Nephron progenitor cell (in vitro differentiated cells): Measurements from ENCODE around the gene PCDHGB1.
"Not testable (repeated sequence)": the region's sequence is repeated elsewhere in the genome, so short reads cannot be mapped to it uniquely, and the experiment has no call there.

Experiments used
- DNase-seq: peaks from one replicate; pipeline ENCODE4 v3.0.0; 2021
- H3K27ac Mint-ChIP-seq: 2 replicates; pipeline ENCODE4 v1.8.0; 2021; ENCODE audit warnings: mild to moderate bottlenecking, moderate library complexity, mixed read lengths
- H3K27me3 Mint-ChIP-seq: 2 replicates; pipeline ENCODE4 v1.8.0; 2021; ENCODE audit warnings: mild to moderate bottlenecking, low read depth, mixed read lengths; ENCODE audit not compliant: poor library complexity
- H3K36me3 Mint-ChIP-seq: 2 replicates; pipeline ENCODE4 v1.8.0; 2021; ENCODE audit warnings: low read depth, mixed read lengths
- H3K4me1 Mint-ChIP-seq: 2 replicates; pipeline ENCODE4 v1.8.0; 2021; ENCODE audit warnings: mixed read lengths
- H3K4me3 Mint-ChIP-seq: 2 replicates; pipeline ENCODE4 v1.8.0; 2021; ENCODE audit warnings: mild to moderate bottlenecking, moderate library complexity, mixed read lengths
- H3K9me3 Mint-ChIP-seq: 2 replicates; pipeline ENCODE4 v1.8.0; 2021; ENCODE audit warnings: mild to moderate bottlenecking, moderate library complexity, mixed read lengths
- TF ChIP-seq, protein P1 (sequence below): fragments of 200-600 bp; sonication (generic); IDR thresholded peaks from 2 replicates; pipeline ENCODE4 v1.5.0; 2021; ENCODE audit warnings: antibody characterized with exemption

The PCDHGB1 gene

DNA sequence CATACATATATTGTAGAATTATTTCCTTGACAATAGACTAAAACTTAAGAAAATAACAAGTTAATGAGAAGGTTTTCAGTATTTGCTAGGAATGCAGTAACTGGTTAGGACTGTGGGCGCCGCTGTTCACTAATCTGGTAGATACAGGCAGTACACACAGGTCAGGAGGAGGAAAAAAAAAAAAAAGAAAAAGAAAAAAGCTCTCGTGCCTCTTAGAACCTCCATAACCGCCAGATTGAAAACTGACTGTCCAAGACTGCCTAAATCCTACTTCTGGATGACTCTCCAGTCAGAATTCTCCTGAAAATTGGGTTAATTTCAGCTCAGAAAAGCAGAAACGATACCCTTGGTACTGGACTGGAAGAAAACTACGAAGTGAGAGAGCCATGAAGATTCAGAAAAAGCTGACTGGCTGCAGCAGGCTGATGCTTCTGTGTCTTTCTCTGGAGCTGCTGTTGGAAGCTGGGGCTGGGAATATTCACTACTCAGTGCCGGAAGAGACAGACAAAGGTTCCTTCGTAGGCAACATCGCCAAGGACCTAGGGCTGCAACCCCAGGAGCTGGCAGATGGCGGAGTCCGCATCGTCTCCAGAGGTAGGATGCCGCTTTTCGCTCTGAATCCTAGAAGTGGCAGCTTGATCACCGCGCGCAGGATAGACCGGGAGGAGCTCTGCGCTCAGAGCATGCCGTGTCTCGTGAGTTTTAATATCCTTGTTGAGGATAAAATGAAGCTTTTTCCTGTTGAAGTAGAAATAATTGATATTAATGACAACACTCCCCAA is 19.4 kb upstream of the PCDHGB1 start, which contains the start of gene PCDHGA1:
PCDHGA1 (plus strand) TSS at position 216 of the 782 bp plus-strand sequence.
- H3K4me3 Mint-ChIP-seq, result no peak within 1 kb of the TSS
- peaks cover 18% of the 10 kb centered on the region for H3K36me3 Mint-ChIP-seq
- no peaks in the 10 kb centered on the region for H3K4me1 Mint-ChIP-seq
- no peak within 1 kb of the TSS for H3K27ac Mint-ChIP-seq
- H3K9me3 Mint-ChIP-seq, result peaks cover 92% of the 10 kb centered on the region
- H3K27me3 Mint-ChIP-seq, result peaks cover 16% of the 10 kb centered on the region
- DNase-seq, result no peak
- TF ChIP-seq, protein P1, sequence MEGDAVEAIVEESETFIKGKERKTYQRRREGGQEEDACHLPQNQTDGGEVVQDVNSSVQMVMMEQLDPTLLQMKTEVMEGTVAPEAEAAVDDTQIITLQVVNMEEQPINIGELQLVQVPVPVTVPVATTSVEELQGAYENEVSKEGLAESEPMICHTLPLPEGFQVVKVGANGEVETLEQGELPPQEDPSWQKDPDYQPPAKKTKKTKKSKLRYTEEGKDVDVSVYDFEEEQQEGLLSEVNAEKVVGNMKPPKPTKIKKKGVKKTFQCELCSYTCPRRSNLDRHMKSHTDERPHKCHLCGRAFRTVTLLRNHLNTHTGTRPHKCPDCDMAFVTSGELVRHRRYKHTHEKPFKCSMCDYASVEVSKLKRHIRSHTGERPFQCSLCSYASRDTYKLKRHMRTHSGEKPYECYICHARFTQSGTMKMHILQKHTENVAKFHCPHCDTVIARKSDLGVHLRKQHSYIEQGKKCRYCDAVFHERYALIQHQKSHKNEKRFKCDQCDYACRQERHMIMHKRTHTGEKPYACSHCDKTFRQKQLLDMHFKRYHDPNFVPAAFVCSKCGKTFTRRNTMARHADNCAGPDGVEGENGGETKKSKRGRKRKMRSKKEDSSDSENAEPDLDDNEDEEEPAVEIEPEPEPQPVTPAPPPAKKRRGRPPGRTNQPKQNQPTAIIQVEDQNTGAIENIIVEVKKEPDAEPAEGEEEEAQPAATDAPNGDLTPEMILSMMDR, result no peak

GRCh38 chr5:141332571-141332970 is 17.3 kb upstream of the PCDHGB1 start:
- H3K27me3 Mint-ChIP-seq, result peaks cover 13% of the 10 kb centered on the region
- DNase-seq, H3K4me1 Mint-ChIP-seq, H3K4me3 Mint-ChIP-seq, H3K27ac Mint-ChIP-seq, H3K36me3 Mint-ChIP-seq: not testable (repeated sequence)
- peaks cover 93% of the 10 kb centered on the region for H3K9me3 Mint-ChIP-seq

DNA sequence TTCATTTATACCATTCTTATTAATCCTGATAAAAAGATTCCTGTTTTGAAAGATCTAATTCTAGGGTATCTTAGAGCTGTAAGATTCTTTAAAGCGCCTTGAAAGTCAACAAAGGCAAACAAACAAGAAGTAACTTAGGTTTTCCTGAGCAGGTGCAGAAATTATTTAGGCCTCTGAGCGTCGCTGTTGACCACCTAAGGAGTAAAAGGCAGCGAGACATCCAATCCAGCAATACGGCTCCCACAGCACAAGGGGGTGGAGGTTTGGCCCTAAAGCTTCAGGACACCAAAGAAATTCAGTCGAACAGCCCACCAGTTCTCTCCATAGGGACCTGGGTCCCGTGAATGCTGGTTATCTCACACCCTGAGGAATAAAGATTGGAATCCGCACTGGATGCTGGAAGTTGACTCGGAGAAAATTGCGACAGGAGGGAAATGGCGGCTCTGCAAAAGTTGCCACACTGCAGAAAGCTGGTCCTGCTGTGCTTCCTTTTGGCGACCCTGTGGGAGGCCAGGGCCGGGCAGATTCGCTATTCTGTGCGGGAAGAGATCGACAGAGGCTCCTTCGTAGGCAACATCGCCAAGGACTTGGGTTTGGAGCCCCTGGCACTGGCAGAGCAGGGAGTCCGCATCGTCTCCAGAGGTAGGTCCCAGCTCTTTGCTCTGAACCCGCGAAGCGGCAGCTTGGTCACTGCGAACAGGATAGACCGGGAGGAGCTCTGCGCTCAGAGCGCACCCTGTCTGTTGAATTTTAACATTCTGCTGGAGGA is 11.2 kb upstream of the PCDHGB1 start, which contains the start of gene PCDHGA2:
PCDHGA2 (plus strand) TSS at position 223 of the 769 bp plus-strand sequence.
- H3K27ac Mint-ChIP-seq, result no peak within 1 kb of the TSS
- H3K27me3 Mint-ChIP-seq, result peaks cover 3% of the 10 kb centered on the region
- H3K4me3 Mint-ChIP-seq, result no peak within 1 kb of the TSS
- H3K9me3 Mint-ChIP-seq, result peaks cover 91% of the 10 kb centered on the region
- H3K4me1 Mint-ChIP-seq, result no peaks in the 10 kb centered on the region
- DNase-seq, result no peak
- TF ChIP-seq, protein P1, result no peak
- peaks cover 10% of the 10 kb centered on the region for H3K36me3 Mint-ChIP-seq

- H3K27me3 Mint-ChIP-seq, result not testable (repeated sequence)
Measured at GRCh38 chr5:141340781-141341354, 9.0 kb upstream of the PCDHGB1 start.

DNA sequence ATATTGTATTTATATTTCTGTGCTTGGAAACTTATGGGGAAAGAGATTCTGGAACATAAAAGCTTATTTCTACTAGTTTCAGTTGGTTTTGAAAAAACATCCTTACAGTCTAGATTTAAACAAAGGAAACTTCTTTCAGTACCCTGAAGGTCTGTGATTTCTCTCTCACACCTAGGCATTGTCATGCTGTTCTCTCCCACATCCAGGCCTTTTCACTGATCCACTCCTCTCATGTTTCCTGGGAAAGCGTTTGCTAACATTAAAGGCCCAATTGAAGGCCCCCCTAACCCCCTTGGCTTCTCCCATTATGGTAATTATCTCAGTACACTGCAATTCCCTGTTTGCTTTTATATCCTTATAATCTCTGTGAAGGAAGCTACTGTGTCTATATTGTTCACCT is 7.1 kb upstream of the PCDHGB1 start:
- Mint-ChIP-seq H3K27ac (no peak overlapping the region), H3K4me1 (no peaks in the 10 kb centered on the region), H3K9me3 (peaks cover 89% of the 10 kb centered on the region), H3K36me3 (peaks cover 24% of the 10 kb centered on the region), H3K4me3 (no peak overlapping the region), H3K27me3 (peaks cover 3% of the 10 kb centered on the region)
- no peak for DNase-seq
- TF ChIP-seq, protein P1, result no peak

More at GRCh38 chr5:141340781-141341354, 9.0 kb upstream of the PCDHGB1 start:
- Mint-ChIP-seq H3K9me3 (peaks cover 91% of the 10 kb centered on the region), H3K36me3 (peaks cover 14% of the 10 kb centered on the region)
- not testable (repeated sequence) for H3K4me1 Mint-ChIP-seq, H3K4me3 Mint-ChIP-seq, H3K27ac Mint-ChIP-seq, DNase-seq

GRCh38 chr5:141343242-141343952 is 6.5 kb upstream of the PCDHGB1 start, which contains the start of gene PCDHGA3:
Gene PCDHGA3, plus strand, starts transcription at chr5:141343829. Its CDS starts 205 bp downstream, at chr5:141344034.
- Mint-ChIP-seq H3K27ac (no peak within 1 kb of the TSS), H3K27me3 (peaks cover 3% of the 10 kb centered on the region), H3K4me3 (no peak within 1 kb of the TSS), H3K4me1 (no peaks in the 10 kb centered on the region), H3K36me3 (peaks cover 23% of the 10 kb centered on the region), H3K9me3 (peaks cover 87% of the 10 kb centered on the region)
- no peak for DNase-seq
- TF ChIP-seq, protein P1, result no peak
